ENCODE results near the gene GALNT9.
"Not testable (repeated sequence)": the region's sequence is repeated elsewhere in the genome, so short reads cannot be mapped to it uniquely, and the experiment has no call there.

Gene GALNT9

GRCh38 chr12:132154941-132155770 is 174.2 kb downstream of the GALNT9 start:
- no peak for DNase-seq (ENCODE audit: low read depth)

- DNase-seq (ENCODE audit: low read depth), result no peak
Observed at GRCh38 chr12:132154341-132154761, 175.0 kb downstream of the GALNT9 start.

DNA sequence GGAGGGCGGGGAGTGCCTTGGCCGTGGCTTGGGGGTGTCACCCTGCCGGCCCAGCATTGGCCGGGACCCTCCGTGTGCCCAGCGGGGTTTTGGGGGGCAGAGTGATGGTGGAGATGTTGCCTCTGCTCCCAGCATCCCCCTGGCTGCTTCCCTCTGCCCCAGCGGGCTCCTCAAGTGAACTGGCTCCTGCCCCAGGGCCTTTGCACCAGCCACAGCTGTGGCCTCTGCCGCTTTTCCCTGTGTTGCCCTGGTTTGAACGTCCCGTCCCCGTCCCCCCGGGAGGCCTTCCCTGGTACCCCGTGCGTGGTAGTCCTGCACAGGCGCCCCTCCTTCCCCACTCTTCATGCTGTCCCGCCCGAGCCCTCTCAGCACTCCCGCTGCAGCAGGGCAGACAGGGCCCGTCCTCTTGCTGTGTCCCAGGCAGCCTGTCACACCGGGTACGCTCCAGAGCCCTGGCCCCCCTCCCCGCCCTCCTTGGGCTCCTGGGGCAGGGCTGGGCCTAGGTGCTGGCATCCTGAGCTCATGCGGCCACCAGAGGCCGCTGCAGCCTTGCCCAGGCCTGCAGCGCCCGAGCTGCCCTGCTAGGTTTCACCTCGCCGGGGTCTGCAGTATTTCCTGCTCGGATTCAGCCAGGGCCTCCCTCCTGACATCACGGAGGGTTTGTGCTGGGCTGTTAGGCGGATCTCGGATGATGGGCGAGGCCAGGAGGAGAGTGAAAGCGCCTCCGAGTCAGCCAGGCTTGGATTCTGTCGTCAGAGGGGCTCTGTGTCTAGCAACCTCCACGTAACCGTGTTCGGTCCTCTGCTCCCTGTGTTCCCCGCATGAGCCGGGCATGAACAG is 175.7 kb downstream of the GALNT9 start:
- no peak for DNase-seq (ENCODE audit: low read depth)

DNA sequence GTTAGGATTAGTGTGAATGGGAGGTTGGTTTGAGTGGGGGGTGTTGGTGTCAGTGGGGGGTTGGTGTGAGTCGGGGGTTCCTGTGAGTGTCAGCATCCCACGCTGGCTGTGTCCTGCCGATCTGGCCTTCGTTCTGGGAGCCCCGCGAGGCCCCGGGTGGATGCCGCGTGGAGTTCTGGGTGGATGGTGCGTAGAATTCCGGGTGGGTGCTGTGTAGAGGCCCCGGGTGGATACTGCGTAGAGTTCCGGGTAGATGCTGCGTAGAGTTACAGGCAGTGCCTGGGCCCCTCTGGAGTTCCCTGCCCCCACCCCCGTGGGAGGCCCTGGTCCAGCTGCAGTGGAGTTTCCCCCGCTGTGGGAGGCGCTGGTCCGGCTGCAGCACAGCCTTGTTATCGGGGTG is 176.4 kb downstream of the GALNT9 start:
- DNase-seq (ENCODE audit: low read depth), result no peak

- no peak for DNase-seq (ENCODE audit: low read depth)
Observed at GRCh38 chr12:132152411-132152821, 177.0 kb downstream of the GALNT9 start.

DNA sequence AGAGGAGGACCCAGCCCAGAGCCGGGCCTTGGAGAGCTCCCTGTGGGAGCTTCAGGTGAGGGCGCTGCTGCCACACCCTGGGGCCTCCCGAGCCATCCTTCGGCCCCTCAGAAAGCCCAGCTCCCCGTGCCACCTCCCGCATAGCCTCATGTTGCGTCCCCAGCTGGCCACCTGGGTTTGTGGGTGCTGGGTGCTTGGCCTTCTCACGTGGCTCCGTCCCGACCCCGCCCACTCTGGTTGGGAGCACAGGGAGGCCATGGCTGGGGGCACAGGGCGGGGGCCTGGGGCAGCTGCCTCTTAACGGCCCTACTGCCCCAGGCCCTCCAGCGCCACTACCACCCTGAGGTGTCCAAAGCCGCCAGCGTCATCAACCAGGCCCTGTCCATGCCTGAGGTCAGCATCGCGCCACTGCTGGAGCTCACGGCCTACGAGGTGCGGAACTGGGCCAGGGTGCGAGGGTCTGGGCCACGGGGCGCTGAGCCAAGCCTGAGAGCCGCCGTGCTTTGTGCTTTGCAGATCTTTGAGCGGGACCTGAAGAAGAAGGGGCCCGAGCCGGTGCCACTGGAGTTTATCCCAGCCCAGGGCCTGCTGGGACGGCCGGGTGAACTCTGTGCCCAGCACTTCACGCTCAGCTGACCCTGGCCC is 177.5 kb downstream of the GALNT9 start:
- DNase-seq (ENCODE audit: low read depth), result no peak

DNA sequence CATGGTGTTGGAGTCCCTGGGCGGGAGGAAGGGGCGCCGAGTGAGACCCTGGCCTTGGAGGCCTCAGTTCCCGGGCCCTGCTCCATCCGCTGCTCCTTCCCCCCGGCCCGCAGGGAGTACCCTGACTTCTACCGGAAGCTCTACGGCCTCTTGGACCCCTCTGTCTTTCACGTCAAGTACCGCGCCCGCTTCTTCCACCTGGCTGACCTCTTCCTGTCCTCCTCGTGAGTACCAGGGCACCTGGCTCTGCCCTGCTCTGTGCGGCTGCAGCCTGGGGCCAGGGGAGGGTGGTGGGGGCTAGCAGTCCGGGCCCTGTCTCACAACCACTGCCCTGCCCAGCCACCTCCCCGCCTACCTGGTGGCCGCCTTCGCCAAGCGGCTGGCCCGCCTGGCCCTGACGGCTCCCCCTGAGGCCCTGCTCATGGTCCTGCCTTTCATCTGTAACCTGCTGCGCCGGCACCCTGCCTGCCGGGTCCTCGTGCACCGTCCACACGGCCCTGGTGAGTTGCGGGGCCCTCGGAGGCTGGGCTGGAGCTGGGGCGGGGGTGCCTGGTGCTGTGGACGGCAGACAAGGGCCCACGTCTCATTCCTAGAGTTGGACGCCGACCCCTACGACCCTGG is 178.1 kb downstream of the GALNT9 start:
- no peak for DNase-seq (ENCODE audit: low read depth)

- no peak for DNase-seq (ENCODE audit: low read depth)
Observed at GRCh38 chr12:132150780-132151144, 178.6 kb downstream of the GALNT9 start.

DNA sequence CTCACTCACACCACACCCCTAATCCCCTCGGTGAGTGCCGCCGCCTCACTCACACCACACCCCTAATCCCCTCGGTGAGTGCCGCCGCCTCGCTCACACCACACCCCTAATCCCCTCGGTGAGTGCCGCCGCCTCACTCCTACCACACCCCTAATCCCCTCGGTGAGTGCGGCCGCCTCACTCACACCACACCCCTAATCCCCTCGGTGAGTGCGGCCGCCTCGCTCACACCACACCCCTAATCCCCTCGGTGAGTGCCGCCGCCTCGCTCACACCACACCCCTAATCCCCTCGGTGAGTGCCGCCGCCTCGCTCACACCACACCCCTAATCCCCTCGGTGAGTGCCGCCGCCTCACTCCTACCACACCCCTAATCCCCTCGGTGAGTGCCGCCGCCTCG is 179.9 kb downstream of the GALNT9 start:
- not testable (repeated sequence) for DNase-seq (ENCODE audit: low read depth)

DNA sequence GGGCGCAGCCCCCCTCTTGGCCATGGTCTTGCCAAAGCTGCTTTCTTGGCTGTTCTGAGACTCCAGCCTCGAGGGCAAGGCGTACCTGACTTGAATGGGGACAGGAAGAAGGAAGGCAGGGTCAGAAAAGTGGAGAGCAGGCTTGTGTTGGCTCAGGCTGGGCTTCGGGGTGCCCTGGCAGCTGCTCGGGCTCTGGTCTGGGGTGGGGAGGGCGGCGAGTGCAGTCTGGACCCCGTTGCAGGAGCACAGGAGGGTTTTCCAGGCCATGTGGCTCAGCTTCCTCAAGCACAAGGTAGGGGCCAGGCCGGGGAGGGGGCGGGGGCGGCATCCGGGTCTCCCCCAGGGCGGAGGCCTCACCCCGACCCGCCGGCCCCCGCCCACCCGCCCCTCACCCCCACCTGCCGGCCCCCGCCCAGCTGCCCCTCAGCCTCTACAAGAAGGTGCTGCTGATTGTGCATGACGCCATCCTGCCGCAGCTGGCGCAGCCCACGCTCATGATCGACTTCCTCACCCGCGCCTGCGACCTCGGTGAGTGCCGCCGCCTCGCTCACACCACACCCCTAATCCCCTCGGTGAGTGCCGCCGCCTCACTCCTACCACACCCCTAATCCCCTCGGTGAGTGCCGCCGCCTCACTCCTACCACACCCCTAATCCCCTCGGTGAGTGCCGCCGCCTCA is 180.9 kb downstream of the GALNT9 start:
- DNase-seq (ENCODE audit: low read depth), result no peak

- DNase-seq (ENCODE audit: low read depth), result no peak
Observed at GRCh38 chr12:132147423-132148367, 181.7 kb downstream of the GALNT9 start.

- no peak for DNase-seq (ENCODE audit: low read depth)
Observed at GRCh38 chr12:132146772-132147422, 182.5 kb downstream of the GALNT9 start.

Data from GM04504 (cell line).